Naive thymus-derived CD4-positive, alpha-beta T cell (primary cell): ENCODE measurements around the gene DAB2. TPM values are rescaled to one million over a fixed set of nuclear protein-coding genes. Genes with fewer than 3 reads are reported as not detected.

ENCODE experiments used
- ATAC-seq: fragments of 150-1000 bp; cut with Tn5 transposase; 2 replicates; pipeline ENCODE4 v1.10.0; 2021; ENCODE audit warnings: mild to moderate bottlenecking, moderate library complexity
- CTCF ChIA-PET: fragments of 350-600 bp; sonication (Branson Sonifier 250); formaldehyde crosslinking; loops from one replicate; lab custom pipeline; 2021; ENCODE audit warnings: antibody characterized with exemption; lab: Charles Lee
- POLR2A ChIA-PET: fragments of 350-600 bp; sonication (Branson Sonifier 250); formaldehyde crosslinking; loops from one replicate; lab custom pipeline; 2021; ENCODE audit warnings: antibody characterized with exemption, inconsistent platforms; lab: Charles Lee
- DNase-seq, 9 donors: peaks; one replicate each; pipeline versions ENCODE4 v3.0.0 to v3.0.0-alpha.2; 2020 to 2022; ENCODE audit warnings: mixed read lengths in 1 of 9
- H3K27ac ChIP-seq: one replicate; pipeline ENCODE4 v1.7.0; 2013; ENCODE audit warnings: mild to moderate bottlenecking, low read depth, low read length, moderate library complexity
- H3K27me3 ChIP-seq, 2 donors: one replicate each; pipeline ENCODE4 v1.7.0; 2013; ENCODE audit warnings: low read length in 2 of 2, mild to moderate bottlenecking in 2 of 2, moderate library complexity in 2 of 2; ENCODE audit not compliant: control insufficient read depth in 2 of 2, insufficient read depth in 2 of 2
- H3K36me3 ChIP-seq, 3 experiments: 1 replicate in 2 of 3; 2 replicates in 1 of 3; pipeline ENCODE4 v1.7.0; 2013; ENCODE audit warnings: low read length in 3 of 3, mild to moderate bottlenecking in 3 of 3, moderate library complexity in 1 of 3; ENCODE audit not compliant: insufficient read depth in 3 of 3, control insufficient read depth in 2 of 3
- H3K4me1 ChIP-seq, 2 donors: one replicate each; pipeline ENCODE4 v1.7.0; 2013; ENCODE audit warnings: low read length in 2 of 2, mild to moderate bottlenecking in 2 of 2, moderate library complexity in 1 of 2; ENCODE audit not compliant: control insufficient read depth in 2 of 2, insufficient read depth in 2 of 2
- H3K4me3 ChIP-seq: 2 replicates; pipeline ENCODE4 v1.7.0; 2013; ENCODE audit warnings: mild to moderate bottlenecking, low read length
- H3K9me3 ChIP-seq, 3 experiments: 1 replicate in 2 of 3; 2 replicates in 1 of 3; pipeline ENCODE4 v1.7.0; 2013; ENCODE audit warnings: low read length in 3 of 3; ENCODE audit not compliant: control insufficient read depth in 2 of 3
- H3K27ac Mint-ChIP-seq, 9 donors: one replicate each; pipeline ENCODE4 v1.8.0; 2020 to 2022; ENCODE audit warnings: mixed read lengths in 9 of 9, mild to moderate bottlenecking in 8 of 9, moderate library complexity in 5 of 9, inconsistent platforms in 2 of 9
- H3K27me3 Mint-ChIP-seq, 5 donors: one replicate each; pipeline ENCODE4 v1.8.0; 2021 to 2022; ENCODE audit warnings: mixed read lengths in 5 of 5, mild to moderate bottlenecking in 1 of 5
- H3K36me3 Mint-ChIP-seq, 5 donors: one replicate each; pipeline ENCODE4 v1.8.0; 2020 to 2022; ENCODE audit warnings: mixed read lengths in 5 of 5, mild to moderate bottlenecking in 3 of 5, inconsistent platforms in 1 of 5
- H3K4me1 Mint-ChIP-seq, 7 donors: one replicate each; pipeline ENCODE4 v1.8.0; 2020 to 2022; ENCODE audit warnings: mixed read lengths in 7 of 7, mild to moderate bottlenecking in 3 of 7, inconsistent platforms in 1 of 7
- H3K4me3 Mint-ChIP-seq, 10 donors: one replicate each; pipeline ENCODE4 v1.8.0; 2020 to 2022; ENCODE audit warnings: mild to moderate bottlenecking in 10 of 10, mixed read lengths in 10 of 10, moderate library complexity in 6 of 10, inconsistent platforms in 2 of 10
- H3K9me3 Mint-ChIP-seq, 11 donors: one replicate each; pipeline ENCODE4 v1.8.0; 2020 to 2022; ENCODE audit warnings: mixed read lengths in 11 of 11, mild to moderate bottlenecking in 4 of 11, inconsistent platforms in 1 of 11, moderate library complexity in 1 of 11
- intact Hi-C, 2 donors: fragments of 100-400 bp; cut with micrococcal nuclease; formaldehyde crosslinking; loops; one replicate each; pipeline ENCODE4 v1.15.1; 2023
- polyA plus RNA-seq, 2 donors: library from polyadenylated mRNA; unstranded; fragments of 300-500 nt; fragmentation: Illumina TruSeq; gene quantifications; one replicate each; pipeline ENCODE4 v1.2.3, GENCODE V29; 2021
- total RNA-seq, 6 experiments: library from RNA in 5 of 6; stranded (reverse) in 5 of 6; gene quantifications; 1 replicate in 5 of 6; 2 replicates in 1 of 6; pipeline ENCODE4 v1.2.3 and lab custom pipeline; 2021 to 2026

Gene DAB2
- total and polyA plus RNA-seq, 7 experiments from 2014 or later = 1.0 to 6.3 (median 5.8) TPM; not detected in 3

DNA sequence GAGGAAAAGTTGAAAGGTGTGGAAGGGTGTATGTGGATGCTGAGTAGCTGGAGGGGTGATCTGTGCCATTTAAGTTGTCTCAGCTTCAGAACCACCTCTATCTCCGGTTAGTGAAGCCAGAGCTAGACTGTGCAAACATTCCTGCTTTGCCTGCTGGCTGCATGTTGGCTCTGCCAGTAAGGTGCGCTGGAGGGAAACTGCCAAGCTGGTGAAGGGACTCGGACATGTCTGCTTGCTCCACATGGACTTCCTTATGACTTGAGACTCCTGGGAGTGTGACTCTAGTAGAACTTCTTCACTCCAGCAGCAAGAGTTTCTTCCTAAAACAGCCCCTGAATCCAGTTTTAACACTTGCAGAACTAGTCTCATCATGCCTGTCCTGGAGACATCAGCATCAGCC is 27.9 kb downstream of the DAB2 start:
- ATAC-seq (no peak), DNase-seq (no peak)
- Mint-ChIP-seq H3K36me3 (no peaks in the 10 kb centered on the region), H3K27me3 (no peaks in the 10 kb centered on the region), H3K4me3 (no peak overlapping the region), H3K27ac (no peak overlapping the region), H3K9me3 (no peaks in the 10 kb centered on the region), H3K4me1 (peaks cover 0 to 15% (median 4%) of the 10 kb centered on the region in 7 donors)
- no peaks in the 10 kb centered on the region for H3K9me3 ChIP-seq
- H3K4me1 ChIP-seq = no peaks in the 10 kb centered on the region
- no peak overlapping the region for H3K4me3 ChIP-seq
- ChIA-PET CTCF (interaction anchor here (0.6 kb wide), 1 partner anchor 80 kb away, joined by 3 read pairs; no protein-coding TSS in a partner anchor), POLR2A (no interaction called here)
- intact Hi-C loops = no loop called here
- no peaks in the 10 kb centered on the region for H3K27me3 ChIP-seq
- H3K36me3 ChIP-seq = no peaks in the 10 kb centered on the region
- no peak overlapping the region for H3K27ac ChIP-seq

DNA sequence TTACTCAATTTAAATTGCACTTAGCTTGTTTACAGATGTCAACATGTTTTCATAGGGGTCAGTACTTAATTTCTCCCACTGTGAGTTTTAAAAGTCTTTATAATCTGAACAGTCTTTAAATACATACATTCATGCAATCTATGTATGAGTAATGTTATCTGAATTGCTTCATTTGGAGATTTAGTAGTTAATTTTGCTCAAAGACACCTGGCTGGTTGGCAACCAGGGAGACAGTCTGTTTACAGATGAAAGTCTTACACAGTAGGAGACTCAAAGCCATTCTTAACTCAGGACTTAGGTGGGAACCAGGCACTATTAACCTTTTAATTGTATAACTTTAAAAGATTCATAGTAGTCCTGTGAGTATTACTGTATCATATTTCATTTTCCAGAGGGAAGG is 29.3 kb downstream of the DAB2 start:
- Histone ChIP-seq H3K27me3 (no peaks in the 10 kb centered on the region), H3K36me3 (no peaks in the 10 kb centered on the region), H3K27ac (no peak overlapping the region), H3K4me3 (no peak overlapping the region), H3K4me1 (no peaks in the 10 kb centered on the region), H3K9me3 (no peaks in the 10 kb centered on the region)
- no peak for ATAC-seq
- H3K27ac Mint-ChIP-seq = no peak overlapping the region
- no peaks in the 10 kb centered on the region for H3K9me3 Mint-ChIP-seq
- no peak for DNase-seq
- H3K27me3 Mint-ChIP-seq = peaks cover 0 to 3% (median 0%) of the 10 kb centered on the region in 5 donors
- CTCF ChIA-PET = no interaction called here
- H3K4me1 Mint-ChIP-seq = peaks cover 0 to 15% (median 4%) of the 10 kb centered on the region in 7 donors
- POLR2A ChIA-PET = no interaction called here
- H3K36me3 Mint-ChIP-seq = no peaks in the 10 kb centered on the region
- H3K4me3 Mint-ChIP-seq = no peak overlapping the region
- intact Hi-C loops = no loop called here

DNA sequence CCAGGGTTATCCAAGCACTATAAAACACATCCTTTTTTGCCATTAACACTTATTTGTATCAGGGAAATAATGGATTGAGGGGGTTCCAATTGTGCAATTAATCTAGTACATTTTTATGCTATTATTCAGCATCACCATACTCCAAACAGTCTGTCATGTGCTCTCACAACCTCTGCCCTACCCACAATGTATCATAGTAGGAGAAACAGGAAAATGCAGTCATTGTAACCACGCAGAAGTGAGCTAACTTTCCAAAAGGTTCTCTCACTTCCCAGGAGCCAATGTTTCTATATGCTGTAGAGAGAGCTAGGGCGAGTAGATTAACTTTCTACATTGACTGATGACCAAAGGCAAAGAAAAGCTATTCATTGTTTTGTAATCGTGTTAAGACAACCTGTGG is 29.8 kb downstream of the DAB2 start:
- Mint-ChIP-seq H3K27ac (no peak overlapping the region), H3K4me1 (peaks cover 0 to 15% (median 4%) of the 10 kb centered on the region in 7 donors), H3K27me3 (peaks cover 0 to 3% (median 0%) of the 10 kb centered on the region in 5 donors), H3K4me3 (no peak overlapping the region), H3K9me3 (no peaks in the 10 kb centered on the region), H3K36me3 (no peaks in the 10 kb centered on the region)
- POLR2A ChIA-PET = no interaction called here
- CTCF ChIA-PET = no interaction called here
- ATAC-seq (no peak), DNase-seq (no peak)
- Histone ChIP-seq H3K36me3 (no peaks in the 10 kb centered on the region), H3K4me3 (no peak overlapping the region), H3K4me1 (no peaks in the 10 kb centered on the region), H3K9me3 (no peaks in the 10 kb centered on the region), H3K27me3 (no peaks in the 10 kb centered on the region), H3K27ac (no peak overlapping the region)
- intact Hi-C loops = no loop called here

DNA sequence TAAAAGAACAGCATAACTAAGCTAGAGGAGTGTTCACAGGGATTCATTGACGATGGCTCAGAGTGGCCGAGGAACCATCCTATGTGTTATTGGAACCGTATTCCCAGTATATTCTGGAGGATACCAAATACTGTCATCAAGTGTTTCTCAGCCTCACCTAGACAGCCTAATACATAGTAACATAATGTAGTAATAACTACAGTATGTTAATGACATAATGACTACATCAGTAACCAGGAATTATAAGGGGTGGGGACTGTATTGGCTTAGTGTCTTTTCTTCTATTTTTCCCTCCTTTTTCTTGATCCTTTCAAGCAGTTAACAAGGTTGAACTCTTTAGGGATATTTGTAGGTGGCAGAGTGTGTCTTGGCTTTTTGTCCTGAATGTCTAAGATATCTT is 33.8 kb downstream of the DAB2 start:
- CTCF ChIA-PET = no interaction called here
- peaks cover 0 to 8% (median 0%) of the 10 kb centered on the region in 5 donors for H3K27me3 Mint-ChIP-seq
- no peaks in the 10 kb centered on the region for H3K4me1 Mint-ChIP-seq
- Histone ChIP-seq H3K4me3 (no peak overlapping the region), H3K9me3 (no peaks in the 10 kb centered on the region), H3K36me3 (no peaks in the 10 kb centered on the region), H3K27ac (no peak overlapping the region), H3K27me3 (no peaks in the 10 kb centered on the region), H3K4me1 (no peaks in the 10 kb centered on the region)
- no peak overlapping the region for H3K27ac Mint-ChIP-seq
- ATAC-seq (no peak), DNase-seq (no peak)
- H3K36me3 Mint-ChIP-seq = no peaks in the 10 kb centered on the region
- intact Hi-C loops = no loop called here
- no peak overlapping the region for H3K4me3 Mint-ChIP-seq
- POLR2A ChIA-PET = no interaction called here
- H3K9me3 Mint-ChIP-seq = no peaks in the 10 kb centered on the region

DNA sequence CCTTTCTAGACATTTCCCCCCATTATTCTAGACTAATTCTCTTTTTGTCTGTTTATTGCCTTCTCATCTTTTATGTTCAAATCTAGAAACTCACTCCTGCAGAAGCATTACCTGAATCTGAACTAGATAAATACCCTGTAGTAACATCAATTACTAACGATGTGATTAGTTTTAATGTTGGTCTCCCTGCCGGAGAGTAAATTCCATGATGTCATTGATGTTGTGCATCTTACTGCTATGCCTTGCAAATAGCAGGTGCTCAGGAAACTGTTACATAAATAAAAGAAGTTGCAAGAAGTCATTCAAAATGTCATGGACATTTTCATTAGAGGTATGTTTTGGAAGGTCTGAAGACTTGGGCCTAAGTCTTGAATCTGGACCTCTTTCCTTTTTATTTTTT is 37.5 kb downstream of the DAB2 start:
- Mint-ChIP-seq H3K4me1 (no peaks in the 10 kb centered on the region), H3K4me3 (no peak overlapping the region), H3K27ac (no peak overlapping the region), H3K36me3 (no peaks in the 10 kb centered on the region), H3K27me3 (peaks cover 0 to 12% (median 0%) of the 10 kb centered on the region in 5 donors), H3K9me3 (no peaks in the 10 kb centered on the region)
- Histone ChIP-seq H3K4me1 (no peaks in the 10 kb centered on the region), H3K27ac (no peak overlapping the region), H3K27me3 (no peaks in the 10 kb centered on the region), H3K9me3 (no peaks in the 10 kb centered on the region), H3K36me3 (no peaks in the 10 kb centered on the region), H3K4me3 (no peak overlapping the region)
- DNase-seq = no peak
- intact Hi-C loops = no loop called here
- CTCF ChIA-PET = no interaction called here
- POLR2A ChIA-PET = no interaction called here
- no peak for ATAC-seq

DNA sequence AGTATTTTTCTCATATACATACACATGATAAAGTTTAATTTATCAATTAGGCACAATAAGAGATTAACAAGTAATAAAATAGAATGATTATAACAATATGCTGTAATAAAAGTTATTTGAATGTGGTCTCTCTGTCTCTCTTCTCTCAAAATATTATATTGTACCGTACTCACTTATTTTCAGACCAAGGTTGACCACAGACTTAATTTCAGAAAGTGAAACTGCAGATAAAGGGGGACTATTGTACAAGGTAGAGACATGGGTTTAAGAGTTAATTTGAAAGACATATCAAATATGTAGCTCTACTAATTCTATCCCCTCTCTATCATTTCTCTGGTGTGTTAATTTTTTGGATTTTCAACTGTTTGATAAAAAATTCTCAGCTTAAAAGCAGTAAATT is 40.5 kb downstream of the DAB2 start:
- intact Hi-C loops = no loop called here
- Mint-ChIP-seq H3K27ac (no peak overlapping the region), H3K36me3 (no peaks in the 10 kb centered on the region), H3K9me3 (no peaks in the 10 kb centered on the region), H3K27me3 (peaks cover 0 to 14% (median 0%) of the 10 kb centered on the region in 5 donors), H3K4me3 (no peak overlapping the region), H3K4me1 (no peaks in the 10 kb centered on the region)
- POLR2A ChIA-PET = no interaction called here
- Histone ChIP-seq H3K9me3 (no peaks in the 10 kb centered on the region), H3K27ac (no peak overlapping the region), H3K36me3 (no peaks in the 10 kb centered on the region), H3K4me1 (no peaks in the 10 kb centered on the region), H3K4me3 (no peak overlapping the region), H3K27me3 (no peaks in the 10 kb centered on the region)
- CTCF ChIA-PET = interaction anchor here (1.3 kb wide), 2 partner anchors 8 to 12 kb away, joined by 3 to 4 read pairs; no protein-coding TSS in a partner anchor
- ATAC-seq (no peak), DNase-seq (no peak)

DNA sequence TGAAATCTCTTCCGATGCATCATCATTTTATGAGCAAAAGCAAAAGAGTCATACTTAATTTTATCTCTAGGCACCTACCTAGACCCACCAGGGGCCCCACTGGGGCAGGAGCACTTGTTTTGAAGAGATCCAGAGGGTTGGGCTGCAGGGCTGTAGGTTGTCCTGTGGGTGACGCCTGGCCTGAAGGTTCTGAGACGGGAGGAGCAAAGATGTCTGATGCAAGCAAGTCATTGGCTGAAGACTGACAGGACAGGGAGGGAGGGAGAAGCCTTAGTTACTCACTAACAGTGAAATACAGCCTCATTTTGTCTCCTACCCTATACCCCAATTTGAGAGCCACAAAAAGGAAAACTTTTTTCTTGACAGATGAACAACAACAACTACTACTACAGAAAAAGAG is 43.4 kb downstream of the DAB2 start:
- ChIA-PET POLR2A (no interaction called here), CTCF (no interaction called here)
- no peak for DNase-seq
- no peaks in the 10 kb centered on the region for H3K4me1 ChIP-seq
- Mint-ChIP-seq H3K27me3 (peaks cover 0 to 24% (median 0%) of the 10 kb centered on the region in 5 donors), H3K36me3 (no peaks in the 10 kb centered on the region), H3K27ac (no peak overlapping the region), H3K4me3 (no peak overlapping the region), H3K9me3 (no peaks in the 10 kb centered on the region), H3K4me1 (no peaks in the 10 kb centered on the region)
- no peaks in the 10 kb centered on the region for H3K36me3 ChIP-seq
- ATAC-seq = no peak
- no peaks in the 10 kb centered on the region for H3K27me3 ChIP-seq
- H3K9me3 ChIP-seq = no peaks in the 10 kb centered on the region
- intact Hi-C loops = no loop called here
- no peak overlapping the region for H3K4me3 ChIP-seq
- H3K27ac ChIP-seq = no peak overlapping the region
